Suppressor macrophage treated with lipopolysaccharide for 4 hours (primary cell): ENCODE results near the gene IL1RAPL1.
A peak's percentile ranks its signal among the peaks of the same experiment; 100 is the strongest.

Experiments used
- DNase-seq: peaks from one replicate; pipeline ENCODE4 v3.0.0-alpha.2; 2020

IL1RAPL1 gene

DNA sequence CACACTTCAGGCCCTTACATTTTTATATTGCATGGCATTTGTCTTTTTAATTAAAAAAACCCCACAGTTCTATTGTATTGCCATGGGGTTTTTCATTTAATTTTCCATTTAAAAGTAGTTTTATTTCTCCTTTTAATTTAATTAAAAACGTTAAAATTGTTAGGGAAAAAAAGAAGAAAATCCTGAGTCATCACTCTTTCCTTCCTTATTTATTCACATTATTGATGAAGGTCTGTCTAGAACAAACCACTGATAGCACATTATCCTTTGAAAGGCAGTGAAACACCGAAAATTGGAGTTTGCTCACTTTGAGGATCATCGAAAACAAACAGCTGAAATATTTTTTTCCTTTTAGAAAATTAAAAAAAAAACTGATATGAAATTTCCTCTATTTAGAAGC lies 868.5 kb downstream of the IL1RAPL1 start:
- no peak for DNase-seq

DNA sequence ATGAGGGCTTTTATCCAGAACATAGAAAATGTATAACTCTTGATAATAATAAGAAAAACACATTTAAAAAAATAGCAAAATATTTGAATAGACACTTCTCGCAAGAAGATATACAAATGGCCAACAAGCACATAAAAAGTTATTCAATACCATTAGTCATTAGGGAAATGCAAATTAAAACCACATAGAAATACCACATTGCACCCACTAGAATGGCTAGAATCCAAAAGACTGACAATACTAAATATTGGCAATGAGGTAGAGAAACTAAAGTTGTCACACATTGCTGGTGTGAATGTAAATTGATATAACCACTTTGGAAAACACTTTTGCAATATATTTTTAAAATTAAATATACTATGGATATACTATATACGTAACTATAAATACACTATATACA lies 873.8 kb downstream of the IL1RAPL1 start:
- no peak for DNase-seq

DNA sequence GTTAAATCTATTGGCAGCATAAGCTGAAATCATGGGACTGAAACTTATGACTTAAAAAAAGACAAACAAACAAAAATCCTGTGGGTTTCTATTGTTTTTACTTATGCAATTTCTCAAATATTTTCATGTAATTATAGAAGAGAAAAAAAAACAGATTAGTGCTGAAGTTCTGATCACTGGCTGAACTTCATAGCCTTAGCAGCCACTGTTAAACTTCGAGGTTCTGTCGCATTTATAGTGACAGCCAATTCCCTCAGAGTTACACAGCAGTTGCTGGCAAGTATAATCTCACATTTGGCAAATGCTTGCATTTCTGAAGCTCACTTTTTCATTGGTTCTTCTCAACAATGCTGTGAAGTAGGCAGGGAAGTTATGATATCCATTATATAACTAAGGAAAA lies 879.2 kb downstream of the IL1RAPL1 start:
- no peak for DNase-seq

DNA sequence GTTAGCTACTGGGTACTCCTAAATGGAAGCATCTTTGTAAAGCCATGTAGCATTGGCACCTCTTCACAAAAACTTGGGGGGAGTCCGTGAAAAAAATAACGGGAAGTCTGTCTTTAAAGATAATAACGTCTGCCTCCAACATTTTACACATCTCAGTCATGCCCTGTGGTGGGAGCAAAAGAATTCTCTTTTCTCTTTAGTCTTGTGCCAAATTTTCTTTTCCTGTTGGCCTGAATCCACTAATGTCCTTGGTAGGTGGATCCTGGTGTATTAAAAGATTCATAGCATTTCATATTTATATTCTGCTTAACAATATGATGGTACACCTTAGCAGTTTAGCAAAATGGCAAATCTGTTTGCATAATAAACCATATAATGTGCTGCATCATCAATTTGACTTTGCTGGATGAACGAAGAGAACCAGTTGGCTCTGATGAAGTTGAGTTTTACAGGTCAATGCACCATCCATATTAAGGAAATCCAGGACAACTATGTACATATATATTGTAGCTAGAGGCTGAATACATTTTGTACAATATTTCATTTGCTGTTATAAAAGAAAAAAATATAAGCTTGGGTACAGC lies 881.8 kb downstream of the IL1RAPL1 start:
- DNase-seq = no peak

DNA sequence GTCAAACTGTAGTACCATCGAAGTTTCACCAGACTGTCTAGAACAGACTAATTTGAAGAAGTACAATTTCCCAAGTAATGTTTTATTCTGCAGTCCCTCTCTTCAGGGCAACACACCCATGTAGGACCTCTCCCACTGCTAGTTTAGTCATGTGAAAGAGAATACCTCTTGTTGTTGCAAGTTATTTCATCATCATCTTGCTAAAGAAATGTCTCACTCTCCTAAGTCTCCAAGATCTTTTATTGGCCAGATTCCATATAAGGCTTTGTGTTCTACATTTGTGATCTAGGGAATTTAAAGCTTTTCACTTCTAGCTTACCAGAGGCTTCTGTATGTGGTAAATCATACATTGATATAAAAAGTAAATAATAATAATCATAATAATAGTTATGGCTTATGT lies 882.8 kb downstream of the IL1RAPL1 start:
- no peak for DNase-seq

DNA sequence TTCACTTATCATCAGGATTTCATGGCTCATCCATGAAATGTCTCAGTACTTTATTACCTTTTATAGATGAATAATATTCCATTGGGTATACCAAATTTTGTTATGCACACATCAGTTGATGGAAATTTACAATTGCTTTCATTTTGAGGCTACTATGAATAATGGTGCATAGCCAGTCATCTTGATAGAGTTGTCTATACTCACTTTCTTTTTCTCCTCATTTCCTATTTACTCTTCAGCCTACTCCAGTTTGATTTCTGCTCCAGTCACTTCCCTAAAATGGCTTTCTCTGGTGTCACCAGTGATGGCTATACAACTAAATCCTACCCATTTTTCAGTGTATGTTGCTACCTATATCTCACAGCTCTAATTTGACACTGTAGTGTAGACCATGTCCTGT lies 884.6 kb downstream of the IL1RAPL1 start:
- peak; percentile 21 for DNase-seq

DNA sequence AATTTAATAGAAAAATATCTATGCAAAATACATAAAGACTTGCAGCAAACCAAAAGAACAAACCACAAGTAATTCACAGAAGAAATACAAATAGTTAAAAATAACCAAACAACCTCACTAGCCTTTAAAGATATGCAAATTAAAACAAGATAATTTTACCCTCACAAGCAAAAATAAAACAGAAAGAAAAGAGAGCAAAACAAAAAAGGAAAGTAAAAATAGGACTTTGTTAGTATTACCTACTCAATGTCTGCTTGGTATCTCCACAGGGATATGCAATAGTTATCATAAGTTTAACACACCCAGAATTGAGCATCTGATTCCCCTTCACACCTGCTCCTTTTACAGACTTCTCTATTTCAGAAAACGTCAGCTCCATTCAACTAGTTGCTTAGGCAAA lies 890.6 kb downstream of the IL1RAPL1 start:
- no peak for DNase-seq

DNA sequence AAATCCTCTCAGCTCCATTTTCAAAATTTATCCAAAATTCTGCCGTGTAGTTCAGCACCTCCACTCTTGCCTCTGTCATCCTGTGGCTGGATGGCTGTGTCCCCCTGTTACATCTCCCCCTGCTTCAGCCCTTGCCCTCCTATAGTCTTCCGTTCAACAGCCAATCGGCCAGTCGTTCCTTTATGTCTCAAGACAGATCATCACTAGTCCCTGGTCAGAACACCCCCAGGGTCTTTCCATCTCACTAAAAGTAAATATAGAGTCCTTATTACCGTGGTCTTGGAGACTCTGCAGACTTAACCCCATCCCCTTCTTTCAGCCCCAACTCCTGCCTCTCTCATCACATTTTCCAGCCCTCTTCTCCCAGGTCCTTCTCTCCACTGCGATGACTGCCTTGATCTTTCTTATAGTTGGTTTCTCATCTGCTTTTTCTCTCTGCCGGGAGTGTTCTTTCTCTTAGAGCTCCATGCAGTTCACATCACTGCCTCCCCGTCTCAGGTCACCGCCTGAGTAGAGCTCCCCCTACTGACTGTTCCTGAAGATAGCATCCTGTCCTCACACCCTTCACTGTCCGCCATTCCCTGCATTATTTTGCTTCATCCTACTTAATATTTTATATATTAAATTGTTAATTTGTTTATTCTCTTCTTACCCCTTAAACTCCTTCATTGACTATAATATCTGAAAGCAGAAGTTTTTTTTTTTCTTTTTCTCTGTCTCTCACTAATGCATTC lies 891.3 kb downstream of the IL1RAPL1 start:
- DNase-seq = peak; percentile 36

DNA sequence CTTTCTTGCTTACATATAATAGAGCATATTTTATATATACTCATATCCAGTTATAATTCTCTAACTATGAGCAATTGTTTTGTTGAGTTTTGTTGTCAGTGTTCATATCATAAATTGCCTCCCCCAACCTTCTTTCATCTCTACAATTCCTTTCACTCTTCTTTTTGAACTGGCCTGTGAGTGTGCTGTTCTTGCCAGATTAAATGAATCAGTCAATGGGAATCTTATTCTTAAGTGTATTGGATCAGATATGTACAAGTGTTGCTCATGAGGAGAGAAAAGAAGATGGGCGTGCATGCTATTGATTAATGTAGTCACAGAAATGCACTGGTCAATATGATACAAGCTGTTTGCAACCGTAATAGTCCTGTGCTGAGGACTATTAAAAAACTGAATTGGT lies 900.0 kb downstream of the IL1RAPL1 start:
- DNase-seq = no peak

DNA sequence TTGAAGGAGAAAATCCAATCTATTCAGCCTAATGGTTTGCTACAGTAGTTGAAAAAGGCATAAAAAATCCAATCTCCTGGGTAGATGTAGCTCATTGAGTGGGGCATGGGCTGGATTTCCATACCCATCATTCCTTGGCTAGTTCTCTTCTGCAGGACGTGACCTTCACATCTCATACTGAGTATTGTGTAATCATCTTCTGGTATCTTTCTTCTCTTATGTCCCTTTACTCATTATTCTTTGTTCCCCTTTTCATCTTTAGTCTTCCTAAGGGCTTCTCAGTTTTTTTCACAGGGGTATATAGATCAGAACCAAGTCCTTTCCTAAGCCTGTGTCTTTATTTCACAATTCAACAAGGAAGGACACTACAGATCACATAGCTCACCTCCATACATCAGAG lies 900.5 kb downstream of the IL1RAPL1 start:
- DNase-seq = peak; percentile 55

DNA sequence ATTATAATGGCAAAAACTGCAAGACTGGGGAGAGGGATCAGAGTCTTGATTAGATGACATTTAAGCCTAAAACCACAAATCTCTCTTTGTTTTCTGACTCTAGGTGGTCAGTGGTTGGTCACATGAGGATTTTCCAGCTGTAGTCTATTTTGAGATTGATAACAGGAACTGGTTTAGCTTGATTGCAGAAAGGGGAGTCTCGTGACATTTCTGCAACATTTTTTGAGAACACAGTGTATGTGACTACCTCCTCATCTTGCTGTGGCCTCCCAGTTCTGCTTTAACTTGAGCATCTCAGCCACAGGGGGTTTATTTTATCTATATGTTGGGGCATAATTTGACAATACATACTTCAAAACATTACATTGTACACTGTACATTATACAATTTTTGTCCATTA lies 901.7 kb downstream of the IL1RAPL1 start:
- peak; percentile 50 for DNase-seq

DNA sequence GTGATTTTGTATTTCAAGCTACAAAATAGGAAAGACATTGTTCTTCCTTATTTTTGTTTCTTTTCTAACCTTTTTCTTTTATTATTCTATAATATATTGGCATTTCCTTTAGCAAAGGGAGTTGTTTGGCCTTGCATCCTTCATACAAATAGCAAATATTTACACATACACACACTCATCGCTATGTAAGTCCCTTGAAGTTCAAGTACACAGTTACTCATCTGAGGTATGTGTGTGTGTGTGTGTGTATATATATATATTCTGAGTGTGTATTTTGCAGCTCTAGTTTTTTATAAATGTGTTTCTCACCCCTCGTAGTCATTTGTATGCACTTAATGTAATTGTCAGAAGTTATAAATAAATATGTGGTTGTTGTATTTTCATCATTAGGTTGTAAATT lies 903.4 kb downstream of the IL1RAPL1 start:
- DNase-seq = no peak

DNA sequence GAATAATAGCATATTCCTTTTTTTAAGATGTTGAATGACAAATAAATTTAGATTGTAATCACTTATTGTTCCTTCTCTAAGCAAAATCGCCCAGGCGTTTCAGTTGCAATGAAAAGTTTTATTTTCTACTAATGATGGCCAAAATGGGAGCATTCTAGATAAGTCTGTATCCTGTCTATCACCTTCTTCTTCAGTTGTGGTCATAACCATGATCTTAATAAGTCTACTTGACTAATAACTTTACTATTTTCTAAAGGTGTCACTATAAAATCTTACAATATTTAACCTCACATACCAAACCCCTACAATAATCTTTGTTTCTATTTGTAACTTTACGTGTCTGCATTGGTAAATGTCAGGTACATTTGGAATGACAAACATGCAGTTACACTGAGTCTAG lies 904.4 kb downstream of the IL1RAPL1 start:
- no peak for DNase-seq

DNA sequence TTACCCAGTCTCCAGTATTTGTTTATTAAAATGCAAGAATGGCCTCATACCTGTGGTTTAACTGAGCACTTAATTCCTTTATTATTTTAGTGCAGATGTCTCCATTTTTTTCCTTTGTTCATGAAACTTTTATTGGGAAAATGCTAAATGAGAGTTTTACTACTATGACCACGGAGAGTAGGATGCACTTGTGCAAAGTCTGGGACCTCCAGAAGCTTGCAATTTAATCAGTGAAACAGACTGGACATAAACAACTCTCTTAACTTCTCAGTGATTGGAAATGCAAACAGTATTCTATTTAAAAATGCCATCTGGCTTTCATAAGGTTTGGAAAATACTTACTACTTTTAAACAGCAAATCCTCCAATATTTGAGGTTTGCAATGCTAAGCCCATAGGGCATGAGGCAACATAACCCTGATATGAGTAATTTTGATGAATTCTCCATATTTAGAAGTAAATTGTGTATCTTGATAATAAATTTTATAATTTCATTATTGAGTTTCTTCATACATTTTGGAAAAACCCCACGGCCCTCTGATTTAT lies 909.5 kb downstream of the IL1RAPL1 start:
- no peak for DNase-seq

DNA sequence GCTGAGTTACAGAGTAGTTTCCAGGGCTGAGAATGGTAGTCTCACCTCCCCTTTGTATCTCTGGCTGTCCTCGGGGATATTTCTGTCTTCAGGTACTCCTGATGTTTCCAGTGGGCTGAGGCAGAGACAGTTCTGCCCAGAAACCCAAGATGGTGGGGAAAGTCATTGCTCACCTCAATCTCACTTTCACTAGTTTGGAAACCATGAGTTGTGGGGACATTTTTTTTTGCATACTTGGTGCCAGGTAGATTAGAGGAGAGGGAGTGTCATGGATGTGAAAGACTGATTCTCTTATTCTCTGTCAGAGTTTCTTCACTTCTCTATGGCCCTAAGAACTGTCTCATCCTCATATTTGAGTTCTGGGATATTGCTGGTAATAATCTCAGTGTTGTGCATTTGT lies 919.5 kb downstream of the IL1RAPL1 start:
- DNase-seq = no peak

DNA sequence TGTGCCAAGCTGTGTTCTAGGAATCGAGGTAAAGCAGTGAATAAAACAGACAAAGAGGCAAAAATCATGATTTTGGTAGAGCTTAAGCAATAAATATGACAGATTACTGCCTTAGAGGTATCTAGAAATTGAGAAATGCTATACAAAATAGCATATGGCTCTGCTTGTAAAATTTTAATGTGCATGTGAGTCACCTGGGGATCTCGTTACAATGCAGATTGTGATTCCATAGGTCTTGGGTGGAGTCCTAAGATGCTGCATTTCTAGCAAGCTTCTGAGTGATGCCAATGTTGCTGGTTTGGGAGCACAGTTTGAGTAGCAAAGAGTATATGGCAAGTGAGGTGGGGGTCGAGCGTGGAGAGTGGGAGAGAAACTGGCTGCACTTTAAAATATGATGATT lies 930.9 kb downstream of the IL1RAPL1 start:
- DNase-seq = no peak

DNA sequence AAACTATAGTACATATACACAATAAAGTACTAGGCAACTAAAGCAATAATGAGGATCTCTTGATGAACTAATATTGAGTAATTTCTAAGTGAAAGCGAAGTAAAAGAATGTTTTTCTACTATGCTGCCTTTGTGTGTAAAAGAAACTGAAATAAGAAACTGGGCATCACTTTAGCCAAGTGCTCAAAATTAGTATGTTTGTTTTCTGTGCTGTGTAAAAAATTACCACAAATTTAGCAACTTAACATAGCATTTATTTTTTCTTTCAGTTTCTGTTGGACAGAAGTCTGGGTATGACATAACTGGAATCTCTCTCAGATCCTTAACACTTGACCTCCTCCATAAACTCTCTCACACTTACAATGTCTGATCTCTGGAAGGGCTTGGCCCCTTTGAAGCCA lies 941.0 kb downstream of the IL1RAPL1 start:
- peak; percentile 28 for DNase-seq

DNA sequence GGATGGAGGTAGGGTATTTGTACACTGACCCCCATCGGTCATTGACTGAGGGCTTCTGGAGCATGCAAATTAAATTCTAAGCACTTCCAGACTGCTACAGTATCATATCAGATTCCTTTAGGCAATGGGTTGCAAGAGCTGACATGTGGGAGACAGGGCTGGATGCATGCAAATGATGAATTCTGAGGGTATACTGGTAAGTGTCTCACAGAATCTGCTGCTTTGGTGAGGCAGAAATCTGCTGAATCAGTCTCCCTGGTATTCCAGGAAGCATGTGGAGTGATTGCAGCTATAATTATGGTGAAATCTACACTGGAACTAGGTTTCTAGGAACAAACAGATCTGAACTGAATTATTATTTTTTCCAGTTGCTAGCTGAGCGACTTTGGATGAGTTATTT lies 943.3 kb downstream of the IL1RAPL1 start:
- DNase-seq = no peak

DNA sequence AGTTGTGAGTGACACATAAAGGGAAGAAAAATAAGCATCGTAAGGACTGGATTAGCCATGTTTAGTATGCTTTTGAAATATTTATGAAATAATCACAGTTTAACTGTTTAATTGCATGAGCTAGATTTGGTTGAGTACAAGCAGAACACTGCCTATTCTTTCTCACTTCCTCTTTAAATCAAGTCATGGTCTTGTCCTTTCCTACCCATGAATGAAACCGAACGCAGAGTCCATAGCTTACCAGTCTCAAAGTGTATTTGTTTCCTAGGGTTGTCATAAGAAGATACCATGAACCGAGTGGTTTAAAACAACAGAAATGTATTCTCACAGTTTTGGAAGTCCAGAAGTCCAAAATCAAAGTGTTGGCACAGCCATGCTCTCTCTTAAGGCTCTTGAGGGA lies 944.1 kb downstream of the IL1RAPL1 start:
- DNase-seq = no peak

DNA sequence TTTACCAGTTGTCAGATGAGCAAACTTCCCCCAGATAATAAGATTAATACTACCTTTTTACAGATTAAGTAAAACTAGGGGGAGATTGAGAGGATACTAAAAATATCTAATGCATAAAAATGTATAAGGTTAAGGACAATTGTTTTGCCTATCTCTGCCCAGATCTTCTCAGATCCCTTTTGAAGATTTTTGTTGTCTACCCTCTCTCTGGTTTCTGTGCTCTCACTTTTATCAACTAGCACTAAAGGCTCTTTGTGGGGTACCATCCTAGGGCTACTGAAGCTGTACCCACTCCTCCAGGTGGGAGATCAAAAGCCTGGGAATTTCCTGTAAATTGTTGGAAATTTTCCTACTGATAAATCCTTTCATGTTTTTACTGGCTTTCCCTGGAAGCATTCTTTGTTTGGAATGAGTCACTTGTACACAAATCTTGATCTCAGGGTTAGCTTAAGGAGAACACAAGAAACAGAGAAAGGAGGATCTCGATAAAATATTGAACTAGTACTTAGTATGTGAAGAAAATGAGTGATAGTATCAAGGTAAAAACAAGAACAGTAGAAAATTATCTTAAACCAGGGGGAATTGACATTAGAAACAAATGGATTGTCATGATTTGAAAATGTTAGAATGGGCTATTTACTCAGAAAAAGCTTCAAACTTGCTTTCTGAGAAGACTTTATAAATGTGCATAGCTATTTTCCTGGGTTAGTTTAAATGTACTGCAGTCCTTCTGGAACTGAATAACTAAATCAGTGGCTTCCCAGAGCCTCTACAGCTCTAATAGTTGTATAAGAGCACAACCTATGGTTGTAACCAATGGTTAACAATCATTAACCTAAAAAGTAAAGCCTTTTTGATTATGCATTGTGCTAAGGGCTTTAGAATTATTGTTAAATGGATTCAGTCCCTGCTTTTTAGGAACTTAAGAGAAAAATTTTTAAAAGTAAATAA lies 948.2 kb downstream of the IL1RAPL1 start:
- DNase-seq = no peak

DNA sequence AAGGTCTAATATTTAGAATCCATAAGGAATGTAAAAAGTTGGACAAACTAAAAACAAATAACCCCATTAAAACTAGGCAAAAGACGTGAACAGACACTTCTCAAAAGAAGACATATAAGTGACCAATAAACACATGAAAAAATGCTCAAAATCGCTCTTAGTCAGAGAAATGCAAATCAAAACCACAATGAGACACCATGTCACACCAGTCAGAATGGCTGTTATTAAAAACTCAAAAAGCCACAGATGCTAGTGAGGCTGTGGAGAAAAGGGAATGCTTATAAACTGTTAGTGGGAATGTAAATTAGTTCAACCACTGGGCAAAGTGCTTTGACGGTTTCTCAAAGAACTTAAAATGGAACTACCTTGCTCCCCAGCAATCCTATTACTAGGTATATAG lies 953.8 kb downstream of the IL1RAPL1 start:
- no peak for DNase-seq

DNA sequence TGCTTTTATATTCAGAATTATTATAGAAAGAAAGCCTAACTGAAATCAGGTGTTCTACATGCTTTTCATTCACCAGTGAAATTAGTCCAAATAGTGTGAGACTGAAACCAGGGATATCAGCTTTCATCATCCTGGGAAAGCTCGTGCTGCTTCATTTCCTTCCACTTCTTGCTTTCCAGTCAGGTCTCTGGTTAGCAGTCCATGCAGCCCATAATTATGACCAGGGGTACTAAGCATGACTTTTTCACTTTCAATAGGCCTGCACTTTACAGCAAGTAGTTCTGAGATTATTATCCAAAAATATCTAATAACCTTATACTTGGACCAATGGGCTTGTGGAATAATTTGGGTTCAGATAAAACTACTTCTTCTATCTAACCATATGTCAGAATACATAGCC lies 954.9 kb downstream of the IL1RAPL1 start:
- no peak for DNase-seq

DNA sequence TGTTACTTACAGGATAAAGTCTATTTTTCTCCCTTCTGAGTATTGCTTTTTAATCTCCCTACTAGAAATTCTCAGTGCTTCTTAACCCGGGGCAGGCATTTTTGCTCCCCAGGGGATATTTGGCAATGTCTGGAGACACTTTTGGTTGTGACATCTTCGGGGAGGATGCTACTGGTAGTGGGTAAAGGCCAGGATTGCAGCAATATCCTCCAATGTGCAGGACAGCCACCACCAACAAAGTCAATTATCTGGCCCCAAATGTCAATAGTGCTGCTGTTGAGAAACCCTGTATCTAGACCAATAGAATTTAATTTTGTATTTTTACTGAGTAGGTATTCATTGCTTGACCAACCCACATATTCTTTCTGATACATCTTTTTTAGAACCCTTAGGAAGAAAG lies 958.6 kb downstream of the IL1RAPL1 start:
- no peak for DNase-seq

DNA sequence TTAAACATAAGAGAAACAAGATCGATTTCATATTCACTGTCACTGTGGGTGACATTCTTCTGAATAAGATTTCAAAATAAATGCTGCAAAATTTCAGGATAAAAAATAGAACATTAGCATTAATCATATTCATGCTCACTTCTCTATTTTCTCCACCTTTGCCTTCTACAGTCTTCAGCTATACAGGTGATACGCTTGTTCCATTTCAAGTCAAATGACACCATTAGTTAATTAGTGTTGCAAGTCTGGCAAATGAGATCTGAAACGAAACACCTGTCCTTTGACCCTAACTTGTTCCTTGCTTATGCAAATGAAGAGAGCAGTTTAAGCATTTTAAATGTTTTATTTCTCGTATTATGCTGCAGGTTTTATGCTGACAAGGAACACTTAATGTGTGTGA lies 960.6 kb downstream of the IL1RAPL1 start:
- DNase-seq = no peak
